GM19467 (cell line): ENCODE data around the gene ANK3.
"Not testable (repeated sequence)": the region's sequence is repeated elsewhere in the genome, so short reads cannot be mapped to it uniquely, and the experiment has no call there.

Experiments
- ATAC-seq: cut with Tn5 transposase; IDR thresholded peaks from one replicate; pipeline ENCODE4 v1.9.1; 2021; ENCODE audit warnings: mild to moderate bottlenecking, moderate library complexity; ENCODE audit not compliant: unreplicated experiment

The ANK3 gene

GRCh38 chr10:60043561-60044241 is 346.0 kb downstream of the ANK3 start:
- no peak for ATAC-seq

- ATAC-seq = no peak
Measured at GRCh38 chr10:60042914-60043313, 346.8 kb downstream of the ANK3 start.

GRCh38 chr10:60042262-60042661 is 347.4 kb downstream of the ANK3 start:
- ATAC-seq = no peak

- ATAC-seq = no peak
Measured at GRCh38 chr10:60041489-60042133, 348.1 kb downstream of the ANK3 start.

- no peak for ATAC-seq
Measured at GRCh38 chr10:60040014-60040662, 349.5 kb downstream of the ANK3 start.

- ATAC-seq = no peak
Measured at GRCh38 chr10:60035984-60036383, 353.7 kb downstream of the ANK3 start.

GRCh38 chr10:60035375-60035774 is 354.3 kb downstream of the ANK3 start:
- not testable (repeated sequence) for ATAC-seq

GRCh38 chr10:60032723-60033122 is 357.0 kb downstream of the ANK3 start:
- peak; percentile 48 for ATAC-seq

GRCh38 chr10:60031664-60032063 is 358.0 kb downstream of the ANK3 start:
- ATAC-seq = peak; percentile 41

GRCh38 chr10:60031183-60031582 is 358.5 kb downstream of the ANK3 start:
- no peak for ATAC-seq

GRCh38 chr10:60029475-60029874 is 360.2 kb downstream of the ANK3 start:
- ATAC-seq = no peak

GRCh38 chr10:60028081-60028480 is 361.6 kb downstream of the ANK3 start:
- no peak for ATAC-seq

GRCh38 chr10:60025279-60025678 is 364.4 kb downstream of the ANK3 start:
- ATAC-seq = no peak

GRCh38 chr10:60024506-60024905 is 365.2 kb downstream of the ANK3 start:
- no peak for ATAC-seq

- no peak for ATAC-seq
Measured at GRCh38 chr10:60023155-60023877, 366.4 kb downstream of the ANK3 start.

- no peak for ATAC-seq
Measured at GRCh38 chr10:60021361-60021760, 368.3 kb downstream of the ANK3 start.

GRCh38 chr10:60016794-60017193 is 372.9 kb downstream of the ANK3 start:
- no peak for ATAC-seq

GRCh38 chr10:60009710-60010383 is 379.8 kb downstream of the ANK3 start:
- ATAC-seq = no peak

GRCh38 chr10:60009276-60009675 is 380.4 kb downstream of the ANK3 start:
- no peak for ATAC-seq

- no peak for ATAC-seq
Measured at GRCh38 chr10:60008816-60009215, 380.9 kb downstream of the ANK3 start.

- ATAC-seq = no peak
Measured at GRCh38 chr10:60006062-60006461, 383.6 kb downstream of the ANK3 start.
